H1 (cell line): ENCODE data around the gene FBN3. TPM values are rescaled to one million over a fixed set of nuclear protein-coding genes. Genes with fewer than 3 reads are reported as not detected.

Experiments used
- CTCF ChIA-PET: fragments of 300-600 bp; sonication (Branson Sonifier 250); formaldehyde crosslinking; loops from one replicate; lab custom pipeline; 2021; ENCODE audit not compliant: partially characterized antibody; lab: Charles Lee
- POLR2A ChIA-PET: fragments of 300-600 bp; sonication (Branson Sonifier 250); formaldehyde crosslinking; loops from one replicate; lab custom pipeline; 2021; ENCODE audit warnings: inconsistent platforms; ENCODE audit not compliant: partially characterized antibody; lab: Charles Lee
- DNase-seq, 2 experiments: peaks; one replicate each; pipeline versions ENCODE4 v3.0.0 to v3.0.0-alpha.2; 2010 to 2022; ENCODE audit warnings: low spot score in 2 of 2, low read depth in 1 of 2, mixed read lengths in 1 of 2
- FAIRE-seq: peaks from 2 replicates; lab custom pipeline; 2011; peaks lifted over from hg19 to GRCh38; lab: Jason Lieb, UNC
- H2AFZ ChIP-seq: 2 replicates; pipeline ENCODE4 v1.8.1; 2012; ENCODE audit warnings: low read length, inconsistent platforms
- H2AK5ac ChIP-seq: 2 replicates; pipeline ENCODE4 v1.6.1; 2013; ENCODE audit warnings: low read depth, low read length
- H2BK120ac ChIP-seq: replicated peaks from 2 replicates; pipeline ENCODE3; 2013; ENCODE audit warnings: low read depth, low read length, inconsistent platforms
- H2BK12ac ChIP-seq: 2 replicates; pipeline ENCODE4 v1.6.1; 2013; ENCODE audit warnings: low read depth, low read length
- H2BK15ac ChIP-seq: 2 replicates; pipeline ENCODE4 v1.6.1; 2013; ENCODE audit warnings: low read length
- H2BK20ac ChIP-seq: 2 replicates; pipeline ENCODE4 v1.6.1; 2013; ENCODE audit warnings: low read length
- H2BK5ac ChIP-seq: 2 replicates; pipeline ENCODE4 v1.6.1; 2013; ENCODE audit warnings: low read depth, low read length
- H3K14ac ChIP-seq: 2 replicates; pipeline ENCODE4 v1.6.1; 2013; ENCODE audit warnings: inconsistent platforms; ENCODE audit not compliant: insufficient read length
- H3K18ac ChIP-seq: 2 replicates; pipeline ENCODE4 v1.6.1; 2013; ENCODE audit warnings: low read length; ENCODE audit errors: extremely low read depth
- H3K23ac ChIP-seq: 2 replicates; pipeline ENCODE4 v1.6.1; 2013; ENCODE audit warnings: inconsistent platforms; ENCODE audit not compliant: insufficient read length
- H3K23me2 ChIP-seq: 2 replicates; pipeline ENCODE4 v1.6.1; 2013; ENCODE audit warnings: low read depth, low read length
- H3K27ac ChIP-seq: 2 replicates; pipeline ENCODE4 v1.6.1; 2011; ENCODE audit warnings: low read depth, low read length, inconsistent platforms
- H3K27me3 ChIP-seq, 4 experiments: replicated peaks in 1 of 4; 1 replicate in 1 of 4; 2 replicates in 3 of 4; pipeline versions ENCODE4 v1.6.1 to v1.8.1; 2011 to 2013; ENCODE audit warnings: low read length in 3 of 4, mild to moderate bottlenecking in 3 of 4, inconsistent platforms in 2 of 4, mixed read lengths in 2 of 4, moderate library complexity in 1 of 4; ENCODE audit not compliant: control insufficient read depth in 3 of 4, insufficient read depth in 3 of 4; ENCODE audit errors: extremely low read depth in 1 of 4
- H3K36me3 ChIP-seq, 4 experiments: 2 replicates each; pipeline versions ENCODE4 v1.6.1 to v1.8.1; 2011 to 2013; ENCODE audit warnings: mild to moderate bottlenecking in 4 of 4, low read length in 3 of 4, moderate library complexity in 2 of 4, control low read depth in 1 of 4, inconsistent platforms in 1 of 4; ENCODE audit not compliant: insufficient read depth in 4 of 4, control insufficient read depth in 2 of 4
- H3K4ac ChIP-seq: replicated peaks from 2 replicates; pipeline ENCODE3; 2013; ENCODE audit warnings: low read length, low read depth, mixed read lengths, inconsistent platforms; ENCODE audit not compliant: insufficient read length
- H3K4me1 ChIP-seq, 4 experiments: replicated peaks in 1 of 4; 1 replicate in 1 of 4; 2 replicates in 3 of 4; pipeline versions ENCODE4 v1.6.1 to v1.8.1; 2011 to 2013; ENCODE audit warnings: low read length in 3 of 4, inconsistent platforms in 2 of 4, mixed read lengths in 1 of 4; ENCODE audit not compliant: insufficient read depth in 4 of 4, control insufficient read depth in 3 of 4
- H3K4me2 ChIP-seq, 2 experiments: 2 replicates each; pipeline versions ENCODE4 v1.6.1 to v1.8.1; 2011 to 2013; ENCODE audit warnings: low read depth in 2 of 2, low read length in 2 of 2, control low read depth in 1 of 2, inconsistent platforms in 1 of 2, mild to moderate bottlenecking in 1 of 2; ENCODE audit not compliant: insufficient read depth in 1 of 2
- H3K4me3 ChIP-seq, 4 experiments: fragments of 200-600, 300-600 bp in 1 of 4; sonication (generic), shearing (Covaris generic), sonication (Bioruptor Twin) in 1 of 4; 2 replicates each; pipeline versions ENCODE4 v1.5.1 to v1.8.1; 2011 to 2016; ENCODE audit warnings: low read length in 4 of 4, low read depth in 3 of 4, control low read depth in 2 of 4, inconsistent platforms in 2 of 4, mild to moderate bottlenecking in 2 of 4, mixed read lengths in 1 of 4, moderate library complexity in 1 of 4; ENCODE audit not compliant: insufficient read depth in 2 of 4; ENCODE audit errors: extremely low read depth in 1 of 4
- H3K56ac ChIP-seq: replicated peaks from 2 replicates; pipeline ENCODE3; 2013; ENCODE audit warnings: low read depth, mild to moderate bottlenecking, mixed read lengths, low read length, inconsistent platforms; ENCODE audit not compliant: insufficient read length
- H3K79me1 ChIP-seq: 2 replicates; pipeline ENCODE4 v1.6.1; 2013; ENCODE audit warnings: low read depth, low read length, control low read depth
- H3K79me2 ChIP-seq, 2 experiments: 2 replicates each; pipeline versions ENCODE4 v1.6.1 to v1.8.1; 2012 to 2013; ENCODE audit warnings: low read length in 2 of 2, mild to moderate bottlenecking in 2 of 2, inconsistent platforms in 1 of 2; ENCODE audit not compliant: insufficient read depth in 2 of 2, control insufficient read depth in 1 of 2
- H3K9ac ChIP-seq, 4 experiments: replicated peaks in 1 of 4; 1 replicate in 1 of 4; 2 replicates in 3 of 4; pipeline versions ENCODE4 v1.6.1 to v1.8.1; 2011 to 2013; ENCODE audit warnings: low read depth in 3 of 4, low read length in 3 of 4, control low read depth in 2 of 4, mild to moderate bottlenecking in 2 of 4, moderate library complexity in 2 of 4, inconsistent platforms in 1 of 4; ENCODE audit errors: extremely low read depth in 1 of 4
- H3K9me3 ChIP-seq, 2 experiments: 2 replicates each; pipeline versions ENCODE4 v1.6.1 to v1.8.1; 2012 to 2013; ENCODE audit warnings: mild to moderate bottlenecking in 2 of 2, moderate library complexity in 2 of 2, control low read depth in 1 of 2, inconsistent platforms in 1 of 2, low read depth in 1 of 2, low read length in 1 of 2, mixed read lengths in 1 of 2; ENCODE audit not compliant: insufficient read depth in 2 of 2
- H4K20me1 ChIP-seq, 2 experiments: replicated peaks in 1 of 2; 2 replicates each; pipeline versions ENCODE3 to v1.8.1; 2011 to 2013; ENCODE audit warnings: inconsistent platforms in 2 of 2, low read length in 2 of 2, mild to moderate bottlenecking in 1 of 2; ENCODE audit not compliant: insufficient read depth in 2 of 2, control insufficient read depth in 1 of 2
- H4K5ac ChIP-seq: 2 replicates; pipeline ENCODE4 v1.6.1; 2013; ENCODE audit warnings: low read length, low read depth, mixed read lengths, inconsistent platforms; ENCODE audit not compliant: insufficient read length
- H4K8ac ChIP-seq: 2 replicates; pipeline ENCODE4 v1.8.0; 2013; ENCODE audit warnings: mild to moderate bottlenecking, moderate library complexity, low read length, inconsistent platforms; ENCODE audit not compliant: insufficient read depth; ENCODE audit errors: extremely low read depth
- H4K91ac ChIP-seq: replicated peaks from 2 replicates; pipeline ENCODE3; 2013; ENCODE audit warnings: low read length, mixed read lengths, inconsistent platforms; ENCODE audit not compliant: insufficient read length
- BCL11A ChIP-seq, 2 experiments: IDR thresholded peaks; one replicate each; pipeline ENCODE4 v1.6.1; 2011; ENCODE audit warnings: low read depth in 2 of 2, low read length in 2 of 2, mild to moderate bottlenecking in 2 of 2
- CREB1 ChIP-seq: IDR thresholded peaks from 2 replicates; pipeline ENCODE4 v1.6.1; 2012; ENCODE audit warnings: inconsistent platforms
- EGR1 ChIP-seq: IDR thresholded peaks from 2 replicates; pipeline ENCODE4 v1.6.1; 2011; ENCODE audit warnings: low read depth, low read length, borderline replicate concordance
- EP300 ChIP-seq, 2 experiments: IDR thresholded peaks; 1 replicate in 1 of 2; 2 replicates in 1 of 2; pipeline ENCODE4 v1.6.1; 2011 to 2012; ENCODE audit warnings: low read depth in 2 of 2, low read length in 2 of 2, mild to moderate bottlenecking in 2 of 2, borderline replicate concordance in 1 of 2, inconsistent platforms in 1 of 2, moderate library complexity in 1 of 2
- HDAC6 ChIP-seq: IDR thresholded peaks from one replicate; pipeline ENCODE4 v1.7.1; 2012; ENCODE audit warnings: low read depth, mild to moderate bottlenecking, inconsistent platforms, low read length, moderate library complexity
- JUN ChIP-seq: IDR thresholded peaks from 2 replicates; pipeline ENCODE4 v1.6.1; 2011; ENCODE audit warnings: low read depth, mild to moderate bottlenecking, improper control_type of control experiment, low read length
- RFX5 ChIP-seq: IDR thresholded peaks from 2 replicates; pipeline ENCODE4 v1.6.1; 2011; ENCODE audit warnings: low read depth, low read length, improper control_type of control experiment, borderline replicate concordance
- RXRA ChIP-seq: IDR thresholded peaks from 2 replicates; pipeline ENCODE4 v1.6.1; 2011; ENCODE audit warnings: low read depth, mild to moderate bottlenecking, low read length, moderate library complexity; ENCODE audit not compliant: insufficient read depth
- SIRT6 ChIP-seq: IDR thresholded peaks from one replicate; pipeline ENCODE4 v1.7.1; 2012; ENCODE audit warnings: low read length, inconsistent platforms
- SIX5 ChIP-seq: IDR thresholded peaks from 2 replicates; pipeline ENCODE4 v1.6.1; 2011; ENCODE audit warnings: mild to moderate bottlenecking, low read depth, low read length
- YY1 ChIP-seq: IDR thresholded peaks from 2 replicates; pipeline ENCODE4 v1.6.1; 2011; ENCODE audit warnings: low read depth, mild to moderate bottlenecking, low read length
- ZNF274 ChIP-seq: IDR thresholded peaks from 2 replicates; pipeline ENCODE4 v1.7.0; 2012; ENCODE audit warnings: low read length, borderline replicate concordance; ENCODE audit errors: extremely low read depth
- WGBS, 2 experiments: shearing (Covaris generic) in 1 of 2; methylation state at CpG; one replicate each; pipeline versions ENCODE4 v1.1.6 to v1.1.7; 2013 to 2015; ENCODE audit warnings: low lambda C conversion rate in 2 of 2, mixed read lengths in 2 of 2, inconsistent platforms in 1 of 2, low coverage in 1 of 2, missing lambda C conversion rate in 1 of 2; ENCODE audit not compliant: insufficient replicate concordance in 2 of 2, insufficient coverage in 1 of 2, insufficient read length in 1 of 2; ENCODE audit errors: extremely low coverage in 1 of 2, missing lambda C conversion rate in 1 of 2; 5-methylcytosine and 5-hydroxymethylcytosine counted together
- polyA plus RNA-seq, 7 experiments: library from polyadenylated mRNA; depleted of rRNA in 3 of 7; stranded (reverse) in 5 of 7; unstranded in 2 of 7; fragments of >200 nt in 5 of 7; fragments of 200-250 nt in 2 of 7; gene quantifications; 1 replicate in 5 of 7; 2 replicates in 1 of 7; 4 replicates in 1 of 7; pipeline versions ENCODE4 v1.2.1 to v1.2.3, GENCODE V29; 2011 to 2013; ENCODE audit warnings: missing spikeins in 2 of 7, mixed read lengths in 2 of 7
- total RNA-seq: library from RNA; stranded (reverse); fragmentation: NEBNext Ultra II Directional; extraction: Animal tissue kit (Norgen Biotek cat#: 25700); gene quantifications from 2 replicates; pipeline ENCODE4 v1.2.1, GENCODE V29; 2021

FBN3 gene
- total and polyA plus RNA-seq, 2 of the 8 experiments (the other 6 are each of a cell fraction or from before 2014, with no cell fraction given): 37.1 to 38.7 TPM

- Histone ChIP-seq H3K79me1 (no peaks in the 10 kb centered on the region), H3K23ac (no peak overlapping the region), H4K20me1 (peaks cover 0 to 5% of the 10 kb centered on the region in 2 experiments), H2BK15ac (no peak overlapping the region), H3K4me3 (no peak overlapping the region), H3K56ac (no peak overlapping the region), H4K8ac (no peak overlapping the region), H2AFZ (no peak overlapping the region), H3K4me2 (no peak overlapping the region), H3K36me3 (peaks cover 5 to 40% (median 17%) of the 10 kb centered on the region in 4 experiments; a peak in 6 of 8 replicates), H3K9ac (no peak overlapping the region), H4K91ac (no peak overlapping the region), H2BK20ac (no peak overlapping the region), H2AK5ac (no peak overlapping the region), H3K14ac (no peak overlapping the region), H3K4me1 (peaks cover 0 to 2% (median 2%) of the 10 kb centered on the region in 4 experiments; a peak in 5 of 7 replicates), H4K5ac (no peak overlapping the region), H3K23me2 (0 out of 2 replicates have a peak, but pooled peaks cover 2% of the 10 kb centered on the region), H3K9me3 (no peaks in the 10 kb centered on the region), H2BK5ac (no peak overlapping the region), H3K79me2 (0 out of 4 replicates have a peak, but pooled peaks cover 0 to 3% of the 10 kb centered on the region in 2 experiments), H3K27me3 (no peaks in the 10 kb centered on the region), H2BK12ac (no peak overlapping the region), H3K18ac (no peak overlapping the region), H2BK120ac (no peak overlapping the region), H3K4ac (no peak overlapping the region), H3K27ac (no peak overlapping the region)
- no peak for DNase-seq
- WGBS, 2 experiments: 98% methylated on average over 6 of the region's 6 CpGs; no CpG with 5 or more reads in 1 of the 2 experiments
- POLR2A ChIA-PET: no interaction called here
- CTCF ChIA-PET: interaction anchor here (1.0 kb wide), 2 partner anchors 51 to 145 kb away, joined by 3 to 4 read pairs; no protein-coding TSS in a partner anchor
- no peak for TF ChIP-seq SIRT6
- TF ChIP-seq RXRA: no peak
- TF ChIP-seq EGR1: no peak
- TF ChIP-seq JUN: no peak
- TF ChIP-seq YY1: no peak
- TF ChIP-seq BCL11A (IDR thresholded peaks at IDR 0.05; ENCODE audit: low read depth in 2 of 2, low read length in 2 of 2): no peak
- TF ChIP-seq CREB1: no peak
- no peak for TF ChIP-seq RFX5
- no peak for TF ChIP-seq SIX5
- no peak for TF ChIP-seq EP300 (IDR thresholded peaks at IDR 0.05; ENCODE audit: borderline replicate concordance in 1 of 2, low read depth in 2 of 2, low read length in 2 of 2)
- no peak for TF ChIP-seq ZNF274
- TF ChIP-seq HDAC6: no peak
- no peak for FAIRE-seq
These were observed 33.5 kb downstream of the FBN3 start for GRCh38 chr19:8115805-8116396.
